ENCODE measurements around the gene SRCIN1.
A peak's percentile ranks its signal among the peaks of the same experiment; 100 is the strongest.
"Not testable (repeated sequence)": the region's sequence is repeated elsewhere in the genome, so short reads cannot be mapped to it uniquely, and the experiment has no call there.

Gene SRCIN1

GRCh38 chr17:38503286-38503913 lies 102.4 kb downstream of the SRCIN1 start:
- not testable (repeated sequence) for DNase-seq

DNA sequence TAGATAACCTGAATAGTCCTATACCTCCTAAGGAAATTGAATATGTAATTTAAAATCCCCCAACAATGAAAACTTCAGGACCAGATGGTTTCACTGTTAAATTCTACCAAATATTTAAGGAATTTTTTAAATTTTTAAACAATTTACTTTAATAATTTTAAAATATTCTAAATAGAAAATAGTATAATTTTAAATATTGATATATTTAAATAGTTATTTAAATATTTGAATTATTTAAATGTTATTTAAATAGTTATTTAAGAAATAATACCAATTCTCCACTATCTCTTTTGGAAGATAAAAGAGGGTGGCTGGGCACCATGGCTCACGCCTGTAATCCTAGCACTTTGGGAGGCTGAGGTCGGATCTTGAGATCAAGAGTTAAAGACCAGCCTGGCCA lies 104.0 kb downstream of the SRCIN1 start:
- not testable (repeated sequence) for DNase-seq

- not testable (repeated sequence) for DNase-seq
Measured at GRCh38 chr17:38499230-38499629, 106.5 kb downstream of the SRCIN1 start.

DNA sequence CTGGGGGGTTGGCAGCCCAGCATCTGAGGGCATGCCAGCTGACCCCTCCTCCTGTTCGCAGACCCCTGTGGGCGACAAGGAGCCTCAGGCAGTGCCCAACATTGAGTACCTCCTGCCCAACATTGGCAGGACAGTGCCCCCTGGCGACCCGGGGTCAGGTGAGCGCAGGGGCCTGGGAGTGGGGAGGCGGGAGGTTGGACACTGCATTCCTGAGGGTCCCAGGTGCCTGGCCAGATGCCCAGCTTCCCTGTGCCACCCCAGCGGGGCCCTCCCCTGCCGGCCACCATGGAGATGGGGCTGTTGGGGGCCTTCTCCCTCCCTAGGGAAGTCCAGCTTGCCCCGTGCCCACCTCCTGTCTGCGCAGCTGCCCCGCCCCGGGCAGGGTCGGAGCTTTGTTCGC lies 107.4 kb downstream of the SRCIN1 start:
- DNase-seq = no peak

- DNase-seq = not testable (repeated sequence)
Measured at GRCh38 chr17:38497656-38498055, 108.1 kb downstream of the SRCIN1 start.

- DNase-seq = not testable (repeated sequence)
Measured at GRCh38 chr17:38494152-38494551, 111.6 kb downstream of the SRCIN1 start.

GRCh38 chr17:38492067-38493040 lies 113.4 kb downstream of the SRCIN1 start:
- DNase-seq = peak; percentile 89

GRCh38 chr17:38491346-38492066 lies 114.2 kb downstream of the SRCIN1 start:
- not testable (repeated sequence) for DNase-seq

- not testable (repeated sequence) for DNase-seq
Measured at GRCh38 chr17:38489774-38490173, 116.0 kb downstream of the SRCIN1 start.

- DNase-seq = not testable (repeated sequence)
Measured at GRCh38 chr17:38485681-38486298, 120.0 kb downstream of the SRCIN1 start.

GRCh38 chr17:38485146-38485468 lies 120.6 kb downstream of the SRCIN1 start:
- no peak for DNase-seq

DNA sequence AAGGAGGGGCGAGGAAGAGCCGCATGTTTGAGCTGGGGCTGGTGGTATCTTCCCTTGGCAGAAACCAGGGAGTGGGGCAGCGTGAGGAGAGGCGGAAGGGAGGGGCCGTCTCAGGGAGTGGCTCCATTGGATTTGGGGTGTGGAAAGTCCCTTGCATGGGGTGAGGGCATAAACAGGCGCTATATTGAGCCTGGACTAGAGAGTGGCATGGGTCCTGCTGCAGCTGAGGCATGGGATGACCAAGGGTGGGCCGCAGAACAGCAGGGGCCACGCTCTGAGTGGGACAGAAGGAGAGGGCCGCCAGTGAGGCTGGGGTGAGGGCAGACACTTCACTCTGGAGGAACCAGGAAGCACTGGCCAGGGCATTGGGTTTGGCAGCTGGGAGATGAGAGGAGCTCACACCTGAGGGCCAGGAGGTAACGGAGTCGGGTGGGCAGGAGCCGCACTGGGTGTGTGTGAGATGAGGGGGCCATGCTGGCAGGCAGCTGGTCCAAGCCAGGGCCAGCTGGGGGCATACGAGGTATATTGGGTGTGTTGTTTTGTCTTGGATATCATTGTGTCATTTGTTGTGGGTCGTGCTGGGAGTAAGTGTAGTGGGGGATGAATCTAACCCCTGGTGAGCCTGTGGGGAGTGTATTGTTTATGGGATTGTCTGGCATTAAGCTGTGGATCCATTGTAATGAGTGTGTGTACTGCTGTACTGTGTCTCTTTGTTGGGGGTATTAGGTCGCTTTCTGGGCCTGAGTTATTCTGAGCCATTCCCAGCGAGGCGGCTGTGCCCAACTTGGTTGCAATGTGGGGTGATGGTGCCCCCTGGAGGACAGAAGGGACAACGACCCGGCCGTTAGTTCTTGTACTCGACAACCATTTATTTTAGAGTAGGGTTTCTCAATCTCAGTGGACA lies 121.3 kb downstream of the SRCIN1 start:
- peak; percentile 79 for DNase-seq

DNA sequence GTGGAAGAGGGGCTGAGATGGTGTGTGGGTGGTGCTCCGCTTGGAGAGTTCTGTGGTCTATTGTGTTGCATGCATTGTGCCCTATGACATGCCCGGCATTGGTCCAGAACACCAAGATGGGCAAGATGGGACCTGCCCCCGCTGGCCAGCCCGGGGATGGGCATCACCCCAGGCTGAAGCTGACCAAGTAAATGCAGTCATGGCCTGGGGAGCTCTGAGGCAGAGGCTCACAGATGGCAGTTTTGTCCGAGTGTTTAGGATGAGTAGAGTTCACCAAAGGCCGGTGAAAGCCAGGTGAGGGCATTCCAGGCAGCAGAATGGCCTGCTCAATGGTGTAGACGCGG lies 123.1 kb downstream of the SRCIN1 start:
- DNase-seq = not testable (repeated sequence)

DNA sequence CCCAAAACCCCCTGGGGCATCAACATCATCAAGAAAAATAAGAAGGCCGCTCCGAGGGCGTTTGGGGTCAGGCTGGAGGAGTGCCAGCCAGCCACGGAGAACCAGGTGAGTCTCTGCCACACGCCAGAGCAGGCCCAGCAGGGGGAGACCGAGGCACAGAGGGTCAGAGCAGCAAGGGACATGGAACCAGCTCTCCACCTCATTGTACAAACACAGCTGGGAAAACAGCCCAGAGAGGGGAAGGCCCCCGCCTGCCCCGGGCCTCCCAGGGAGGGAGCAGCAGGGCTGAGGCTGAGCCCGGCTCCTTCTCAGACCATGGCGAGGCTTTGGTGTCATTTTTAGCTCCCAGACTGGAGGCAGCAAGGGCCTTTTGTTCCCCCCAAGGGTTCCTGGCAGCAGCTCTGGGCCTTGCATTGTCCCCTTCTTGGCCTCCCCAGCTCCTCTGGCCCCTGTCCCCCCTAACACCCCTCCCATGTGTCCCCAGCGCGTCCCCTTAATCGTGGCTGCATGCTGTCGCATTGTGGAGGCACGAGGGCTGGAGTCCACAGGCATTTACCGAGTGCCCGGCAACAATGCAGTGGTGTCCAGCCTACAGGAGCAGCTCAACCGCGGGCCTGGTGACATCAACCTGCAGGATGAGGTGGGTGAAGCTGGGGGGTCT lies 123.6 kb downstream of the SRCIN1 start:
- DNase-seq = not testable (repeated sequence)
